GM23338 (cell line): Measurements from ENCODE around the gene RNF213. TPM values are rescaled to one million over a fixed set of nuclear protein-coding genes. Genes with fewer than 3 reads are reported as not detected.

Source experiments
- ATAC-seq: fragments of 200-7000 bp; cut with Tn5 transposase; 3 replicates; pipeline ENCODE4 v1.9.1; 2020
- DNase-seq: peaks from one replicate; pipeline ENCODE4 v3.0.0-alpha.2; 2015; ENCODE audit warnings: low spot score
- H2AFZ ChIP-seq: fragments of 200-600 bp; sonication (generic); 2 replicates; pipeline ENCODE4 v1.8.0; 2016; ENCODE audit warnings: antibody characterized with exemption, mild to moderate bottlenecking, moderate library complexity
- H3F3A ChIP-seq: fragments of 200-600 bp; sonication (generic); replicated peaks from 2 replicates; pipeline ENCODE4 v1.8.0; 2017; ENCODE audit warnings: antibody characterized with exemption, mixed run types, low read depth
- H3K27ac ChIP-seq: fragments of 200-600 bp; sonication (generic); 2 replicates; pipeline ENCODE4 v1.6.1; 2016; ENCODE audit warnings: low read depth
- H3K27me3 ChIP-seq: fragments of 200-600 bp; sonication (generic); 2 replicates; pipeline ENCODE4 v1.8.0; 2016; ENCODE audit warnings: mild to moderate bottlenecking, mixed run types, moderate library complexity; ENCODE audit not compliant: insufficient read depth
- H3K36me3 ChIP-seq: fragments of 200-600 bp; sonication (generic); 2 replicates; pipeline ENCODE4 v1.8.0; 2016; ENCODE audit warnings: mild to moderate bottlenecking; ENCODE audit not compliant: insufficient read depth
- H3K4me1 ChIP-seq: fragments of 200-600 bp; sonication (generic); 2 replicates; pipeline ENCODE4 v1.8.0; 2016; ENCODE audit warnings: mild to moderate bottlenecking, moderate library complexity; ENCODE audit not compliant: insufficient read depth
- H3K4me2 ChIP-seq: fragments of 200-600 bp; sonication (generic); 2 replicates; pipeline ENCODE4 v1.7.1; 2017; ENCODE audit warnings: mixed run types
- H3K4me3 ChIP-seq: fragments of 200-600 bp; sonication (generic); 2 replicates; pipeline ENCODE4 v1.6.1; 2016; ENCODE audit warnings: mixed run types
- H3K79me2 ChIP-seq: fragments of 200-600 bp; sonication (generic); replicated peaks from 2 replicates; pipeline ENCODE4 v1.8.0; 2017; ENCODE audit warnings: mild to moderate bottlenecking; ENCODE audit not compliant: insufficient read depth
- H3K9me2 ChIP-seq: fragments of 200-600 bp; sonication (generic); 2 replicates; pipeline ENCODE4 v1.8.0; 2017; ENCODE audit not compliant: insufficient read depth
- H4K20me1 ChIP-seq: fragments of 200-600 bp; sonication (generic); replicated peaks from 2 replicates; pipeline ENCODE4 v1.8.0; 2017; ENCODE audit warnings: mild to moderate bottlenecking; ENCODE audit not compliant: insufficient read depth
- H3K27ac Mint-ChIP-seq: 2 replicates; pipeline ENCODE4 v1.8.0; 2020; ENCODE audit warnings: inconsistent platforms, mild to moderate bottlenecking, moderate library complexity, mixed read lengths
- H3K27me3 Mint-ChIP-seq: 3 replicates; pipeline ENCODE4 v1.8.0; 2022; ENCODE audit warnings: low read depth, mild to moderate bottlenecking, moderate library complexity, mixed read lengths, inconsistent platforms; ENCODE audit not compliant: insufficient read depth, poor library complexity
- H3K36me3 Mint-ChIP-seq: 3 replicates; pipeline ENCODE4 v1.8.0; 2021; ENCODE audit warnings: low read depth, mild to moderate bottlenecking, inconsistent platforms, moderate library complexity, mixed read lengths
- H3K4me1 Mint-ChIP-seq: 3 replicates; pipeline ENCODE4 v1.8.0; 2020; ENCODE audit warnings: mild to moderate bottlenecking, inconsistent platforms, mixed read lengths
- H3K4me3 Mint-ChIP-seq: 3 replicates; pipeline ENCODE4 v1.8.0; 2021; ENCODE audit warnings: moderate library complexity, mild to moderate bottlenecking, inconsistent platforms, mixed read lengths
- H3K9me3 Mint-ChIP-seq: 3 replicates; pipeline ENCODE4 v1.8.0; 2020; ENCODE audit warnings: moderate library complexity, mild to moderate bottlenecking, inconsistent platforms, mixed read lengths
- CREB1 ChIP-seq: fragments of 250-450 bp; sonication (Bioruptor Pico); IDR thresholded peaks from 2 replicates; pipeline ENCODE4 v1.5.0; 2020; ENCODE audit warnings: low read depth, mild to moderate bottlenecking, moderate library complexity
- EZH2 ChIP-seq: fragments of 200-600 bp; sonication (generic); IDR thresholded peaks from one replicate; pipeline ENCODE4 v1.8.0; 2017; ENCODE audit warnings: antibody characterized with exemption, mild to moderate bottlenecking, low read depth; ENCODE audit not compliant: unreplicated experiment
- EZH2phosphoT487 ChIP-seq: fragments of 200-600 bp; sonication (generic); IDR thresholded peaks from one replicate; pipeline ENCODE4 v1.8.1; 2018; ENCODE audit warnings: antibody characterized with exemption; ENCODE audit not compliant: unreplicated experiment
- JUNB ChIP-seq: IDR thresholded peaks from one replicate; pipeline ENCODE4 v1.6.1; 2016; ENCODE audit warnings: antibody characterized with exemption; ENCODE audit not compliant: unreplicated experiment
- NANOG ChIP-seq: IDR thresholded peaks from 2 replicates; pipeline ENCODE4 v1.6.1; 2016; ENCODE audit warnings: antibody characterized with exemption, borderline replicate concordance
- STAT1 ChIP-seq: IDR thresholded peaks from one replicate; pipeline ENCODE4 v1.6.1; 2016; ENCODE audit warnings: antibody characterized with exemption; ENCODE audit not compliant: unreplicated experiment
- ZNF114 ChIP-seq: fragments of 250-450 bp; sonication (Bioruptor Pico); IDR thresholded peaks from 2 replicates; pipeline ENCODE4 v1.5.0; 2020; ENCODE audit warnings: mild to moderate bottlenecking, moderate library complexity
- ZNF331 ChIP-seq: fragments of 250-450 bp; sonication (Bioruptor Pico); IDR thresholded peaks from 2 replicates; pipeline ENCODE4 v1.5.0; 2020; ENCODE audit warnings: low read depth, mild to moderate bottlenecking, moderate library complexity
- polyA plus RNA-seq: library from polyadenylated mRNA; unstranded; fragments of >200 nt; fragmentation: Nextera tagmentation; extraction: Ambion mirVana; gene quantifications from 2 replicates; pipeline ENCODE4 v1.2.1, GENCODE V29; 2016
- total RNA-seq: library from RNA; depleted of rRNA; stranded (reverse); fragments of >200 nt; shearing (Covaris generic); gene quantifications from 2 replicates; pipeline ENCODE4 v1.2.3, GENCODE V29; 2014
- TF ChIP-seq, protein P1 (sequence below), 2 experiments: fragments of 200-600 bp in 1 of 2; sonication (generic) in 1 of 2; conservative IDR thresholded peaks; 2 replicates each; pipeline versions ENCODE4 v1.5.1 to v1.6.1; 2016 to 2017; ENCODE audit warnings: antibody characterized with exemption in 2 of 2, low read depth in 2 of 2, mild to moderate bottlenecking in 2 of 2, moderate library complexity in 1 of 2

Gene RNF213
- total and polyA plus RNA-seq, 2 experiments from 2014 or later, result 21.2 to 67.2 TPM

DNA sequence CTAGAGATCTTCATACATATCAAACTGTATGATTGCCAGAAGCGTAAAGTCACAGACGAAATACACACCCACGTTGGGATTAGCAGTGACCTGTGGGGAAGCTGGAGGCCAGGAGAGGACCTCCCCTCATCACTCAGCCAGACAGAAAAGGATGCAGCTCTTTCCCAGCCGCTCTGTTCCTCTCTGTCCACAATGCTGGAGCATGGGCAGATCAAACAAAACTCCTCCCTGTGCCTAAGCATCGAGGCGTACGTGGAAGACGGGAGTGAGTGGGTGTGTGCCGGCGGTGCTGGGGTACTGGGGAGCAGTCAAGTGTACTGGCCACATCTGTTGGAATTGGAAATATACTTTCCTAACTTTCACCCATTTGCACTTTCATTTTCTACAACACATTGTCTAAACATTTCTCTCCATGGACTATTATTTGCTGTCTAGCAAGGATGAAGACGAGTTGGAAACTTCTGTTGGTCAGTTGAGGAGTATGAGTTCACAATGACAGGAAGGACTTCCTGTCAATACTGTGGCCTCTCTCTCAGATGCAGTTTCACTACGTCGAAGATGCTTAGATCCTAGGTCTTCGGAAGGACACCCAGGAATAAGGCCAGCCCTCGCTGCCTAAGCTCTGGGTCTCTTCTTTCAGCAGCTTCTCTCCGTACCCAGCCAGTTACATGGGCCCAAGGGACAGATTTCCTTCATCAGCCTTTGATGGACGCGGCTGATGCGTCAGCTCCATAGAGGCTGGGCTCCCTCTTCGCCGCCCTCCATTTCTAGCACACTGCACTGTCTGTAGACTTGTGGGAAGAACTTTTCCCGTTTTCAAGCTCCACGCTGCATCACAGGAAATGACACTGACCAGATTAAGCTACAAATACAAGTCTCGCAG lies 123.7 kb downstream of the RNF213 start:
- peaks cover 8% of the 10 kb centered on the region; the same call in 1 of the 2 replicates for H3K36me3 ChIP-seq
- ATAC-seq, result no peak

GRCh38 chr17:80385046-80385445 lies 124.4 kb downstream of the RNF213 start:
- Mint-ChIP-seq H3K4me3 (no peak overlapping the region), H3K4me1 (peaks cover 3% of the 10 kb centered on the region; the same call in 1 of the 3 replicates), H3K27me3 (peaks cover 12% of the 10 kb centered on the region), H3K9me3 (no peaks in the 10 kb centered on the region), H3K27ac (no peak overlapping the region), H3K36me3 (peaks cover 78% of the 10 kb centered on the region)
- Histone ChIP-seq H3K27me3 (no peaks in the 10 kb centered on the region), H2AFZ (no peak overlapping the region), H3K36me3 (peaks cover 8% of the 10 kb centered on the region; the same call in 1 of the 2 replicates), H3K4me2 (no peak overlapping the region), H4K20me1 (no peaks in the 10 kb centered on the region), H3K27ac (no peak overlapping the region), H3K4me1 (no peaks in the 10 kb centered on the region), H3K79me2 (no peaks in the 10 kb centered on the region), H3K9me2 (no peaks in the 10 kb centered on the region), H3K4me3 (no peak overlapping the region), H3F3A (no peaks in the 10 kb centered on the region)
- ATAC-seq (no peak), DNase-seq (no peak)
- no peak for TF ChIP-seq ZNF114 (CRISPR knock-in tag)
- TF ChIP-seq NANOG, result no peak
- no peak for TF ChIP-seq JUNB
- no peak for TF ChIP-seq EZH2

More for the DNA sequence above, 123.7 kb downstream of the RNF213 start:
- Histone ChIP-seq H4K20me1 (no peaks in the 10 kb centered on the region), H3K9me2 (no peaks in the 10 kb centered on the region), H3K4me3 (no peak overlapping the region), H3K27ac (no peak overlapping the region), H3K79me2 (no peaks in the 10 kb centered on the region), H3K27me3 (no peaks in the 10 kb centered on the region), H2AFZ (no peak overlapping the region), H3F3A (no peaks in the 10 kb centered on the region), H3K4me1 (no peaks in the 10 kb centered on the region), H3K4me2 (no peak overlapping the region)
- TF ChIP-seq STAT1 (no peak), EZH2phosphoT487 (no peak), CREB1 (no peak), NANOG (no peak), ZNF331 (no peak), JUNB (no peak)
- TF ChIP-seq, protein P1, sequence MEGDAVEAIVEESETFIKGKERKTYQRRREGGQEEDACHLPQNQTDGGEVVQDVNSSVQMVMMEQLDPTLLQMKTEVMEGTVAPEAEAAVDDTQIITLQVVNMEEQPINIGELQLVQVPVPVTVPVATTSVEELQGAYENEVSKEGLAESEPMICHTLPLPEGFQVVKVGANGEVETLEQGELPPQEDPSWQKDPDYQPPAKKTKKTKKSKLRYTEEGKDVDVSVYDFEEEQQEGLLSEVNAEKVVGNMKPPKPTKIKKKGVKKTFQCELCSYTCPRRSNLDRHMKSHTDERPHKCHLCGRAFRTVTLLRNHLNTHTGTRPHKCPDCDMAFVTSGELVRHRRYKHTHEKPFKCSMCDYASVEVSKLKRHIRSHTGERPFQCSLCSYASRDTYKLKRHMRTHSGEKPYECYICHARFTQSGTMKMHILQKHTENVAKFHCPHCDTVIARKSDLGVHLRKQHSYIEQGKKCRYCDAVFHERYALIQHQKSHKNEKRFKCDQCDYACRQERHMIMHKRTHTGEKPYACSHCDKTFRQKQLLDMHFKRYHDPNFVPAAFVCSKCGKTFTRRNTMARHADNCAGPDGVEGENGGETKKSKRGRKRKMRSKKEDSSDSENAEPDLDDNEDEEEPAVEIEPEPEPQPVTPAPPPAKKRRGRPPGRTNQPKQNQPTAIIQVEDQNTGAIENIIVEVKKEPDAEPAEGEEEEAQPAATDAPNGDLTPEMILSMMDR (conservative IDR thresholded peaks at IDR 0.05; ENCODE audit: low read depth in 2 of 2), result no peak
- Mint-ChIP-seq H3K9me3 (no peaks in the 10 kb centered on the region), H3K27ac (no peak overlapping the region), H3K36me3 (peaks cover 73% of the 10 kb centered on the region), H3K27me3 (peaks cover 12% of the 10 kb centered on the region), H3K4me1 (peaks cover 2% of the 10 kb centered on the region; the same call in 2 of the 3 replicates), H3K4me3 (no peak overlapping the region)
- no peak for DNase-seq
